ENCODE data around the gene CDH23. TPM values are rescaled to one million over a fixed set of nuclear protein-coding genes. Genes with fewer than 3 reads are reported as not detected.

The CDH23 gene
- total and polyA plus RNA-seq, 2 of the 8 experiments (the other 6 are each of a cell fraction or from before 2014, with no cell fraction given), result 1.9 to 4.9 TPM

DNA sequence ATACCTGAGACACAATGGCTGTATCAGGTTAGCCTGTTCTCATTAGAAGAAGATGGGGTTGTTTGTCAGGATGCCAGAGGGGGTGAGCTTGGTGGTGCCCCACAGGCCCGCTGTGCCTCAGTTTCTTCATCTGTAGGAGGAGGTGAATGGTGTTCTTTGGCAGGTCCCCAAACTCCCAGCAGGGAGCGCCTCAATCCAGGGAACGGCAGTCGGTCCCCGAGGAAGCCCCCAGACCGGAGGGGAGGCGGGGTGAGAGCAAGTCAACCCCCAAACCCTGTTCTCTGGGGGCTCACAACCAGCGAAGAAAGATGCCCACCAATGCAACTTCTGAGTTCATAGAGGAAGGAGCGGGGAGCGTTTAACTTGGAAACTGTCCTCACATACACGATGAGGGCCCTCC, 306.9 kb downstream of the CDH23 start:
- H3K27ac ChIP-seq (ENCODE audit: low read depth, low read length), result no peak overlapping the region
- H3K18ac ChIP-seq (ENCODE audit: extremely low read depth, low read length), result no peak overlapping the region
- peaks cover 0 to 2% (median 0%) of the 10 kb centered on the region in 4 experiments; a peak in 1 of 7 replicates for H3K27me3 ChIP-seq (replicated peaks in 1 of 4; ENCODE audit: control insufficient read depth in 3 of 4, extremely low read depth in 1 of 4, insufficient read depth in 3 of 4, low read length in 3 of 4)
- H2BK15ac ChIP-seq (ENCODE audit: low read length), result no peak overlapping the region
- no peak overlapping the region for H2BK20ac ChIP-seq (ENCODE audit: low read length)
- no peaks in the 10 kb centered on the region for H4K20me1 ChIP-seq (replicated peaks in 1 of 2; ENCODE audit: control insufficient read depth in 1 of 2, insufficient read depth in 2 of 2, low read length in 2 of 2)
- ChIA-PET POLR2A (ENCODE audit: partially characterized antibody) (no interaction called here), CTCF (ENCODE audit: partially characterized antibody) (interaction anchor here (0.6 to 7.0 kb wide), 11 partner anchors 9 to 387 kb away, joined by 3 to 169 read pairs (median 4); partner anchors contain the start of genes C10orf105 and SLC29A3)
- H2AK5ac ChIP-seq (ENCODE audit: low read depth, low read length), result no peak overlapping the region
- H3K9ac ChIP-seq (replicated peaks in 1 of 4; ENCODE audit: extremely low read depth in 1 of 4, low read depth in 3 of 4, low read length in 3 of 4), result no peak overlapping the region
- no peak overlapping the region; the same call in 1 of the 2 replicates for H4K8ac ChIP-seq (ENCODE audit: extremely low read depth, insufficient read depth, low read length)
- H3K4me1 ChIP-seq (replicated peaks in 1 of 4; ENCODE audit: control insufficient read depth in 3 of 4, insufficient read depth in 4 of 4, low read length in 3 of 4), result no peaks in the 10 kb centered on the region; a peak in 3 of 7 replicates
- H3K23ac ChIP-seq (ENCODE audit: insufficient read length), result no peak overlapping the region
- H3K4me2 ChIP-seq (ENCODE audit: insufficient read depth in 1 of 2, low read depth in 2 of 2, low read length in 2 of 2), result no peak overlapping the region
- H4K5ac ChIP-seq (ENCODE audit: insufficient read length, low read depth, low read length), result no peak overlapping the region
- no peak overlapping the region for H2BK12ac ChIP-seq (ENCODE audit: low read depth, low read length)
- H3K79me1 ChIP-seq (ENCODE audit: low read depth, low read length), result no peaks in the 10 kb centered on the region
- no peak overlapping the region for H2BK120ac ChIP-seq (replicated peaks; ENCODE audit: low read depth, low read length)
- no peaks in the 10 kb centered on the region for H3K9me3 ChIP-seq (ENCODE audit: insufficient read depth in 2 of 2, low read depth in 1 of 2, low read length in 1 of 2)
- 94% methylated on average over 11 of the region's 11 CpGs; no CpG with 5 or more reads in 1 of the 2 experiments for WGBS, 2 experiments (ENCODE audit: extremely low coverage in 1 of 2, insufficient coverage in 1 of 2, insufficient read length in 1 of 2, insufficient replicate concordance in 2 of 2, low coverage in 1 of 2, low lambda C conversion rate in 2 of 2, missing lambda C conversion rate in 1 of 2)
- H3K14ac ChIP-seq (ENCODE audit: insufficient read length), result no peak overlapping the region
- H2AFZ ChIP-seq (ENCODE audit: low read length), result no peak overlapping the region
- H3K4me3 ChIP-seq (ENCODE audit: extremely low read depth in 1 of 4, insufficient read depth in 2 of 4, low read depth in 3 of 4, low read length in 4 of 4), result no peak overlapping the region
- H3K23me2 ChIP-seq (ENCODE audit: low read depth, low read length), result no peaks in the 10 kb centered on the region
- no peaks in the 10 kb centered on the region for H3K36me3 ChIP-seq (ENCODE audit: control insufficient read depth in 2 of 4, insufficient read depth in 4 of 4, low read length in 3 of 4)
- H3K56ac ChIP-seq (replicated peaks; ENCODE audit: insufficient read length, low read depth, low read length), result no peak overlapping the region
- H3K79me2 ChIP-seq (ENCODE audit: control insufficient read depth in 1 of 2, insufficient read depth in 2 of 2, low read length in 2 of 2), result no peaks in the 10 kb centered on the region
- FAIRE-seq (no peak), DNase-seq (ENCODE audit: low read depth in 1 of 2, low spot score in 2 of 2) (no peak)
- H2BK5ac ChIP-seq (ENCODE audit: low read depth, low read length), result no peak overlapping the region
- no peak overlapping the region for H3K4ac ChIP-seq (replicated peaks; ENCODE audit: insufficient read length, low read depth, low read length)
- H4K91ac ChIP-seq (replicated peaks; ENCODE audit: insufficient read length, low read length), result no peak overlapping the region
- TF ChIP-seq SRF (IDR thresholded peaks at IDR 0.05; ENCODE audit: low read depth, low read length), result no peak
- TF ChIP-seq, protein P1, sequence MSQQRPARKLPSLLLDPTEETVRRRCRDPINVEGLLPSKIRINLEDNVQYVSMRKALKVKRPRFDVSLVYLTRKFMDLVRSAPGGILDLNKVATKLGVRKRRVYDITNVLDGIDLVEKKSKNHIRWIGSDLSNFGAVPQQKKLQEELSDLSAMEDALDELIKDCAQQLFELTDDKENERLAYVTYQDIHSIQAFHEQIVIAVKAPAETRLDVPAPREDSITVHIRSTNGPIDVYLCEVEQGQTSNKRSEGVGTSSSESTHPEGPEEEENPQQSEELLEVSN (IDR thresholded peaks at IDR 0.05), result no peak
- TF ChIP-seq RAD21 (IDR thresholded peaks at IDR 0.05 in 1 of 2, conservative IDR thresholded peaks at IDR 0.05 in 1 of 2; ENCODE audit: low read depth in 2 of 2, low read length in 2 of 2), result no peak
- TF ChIP-seq, protein P2, sequence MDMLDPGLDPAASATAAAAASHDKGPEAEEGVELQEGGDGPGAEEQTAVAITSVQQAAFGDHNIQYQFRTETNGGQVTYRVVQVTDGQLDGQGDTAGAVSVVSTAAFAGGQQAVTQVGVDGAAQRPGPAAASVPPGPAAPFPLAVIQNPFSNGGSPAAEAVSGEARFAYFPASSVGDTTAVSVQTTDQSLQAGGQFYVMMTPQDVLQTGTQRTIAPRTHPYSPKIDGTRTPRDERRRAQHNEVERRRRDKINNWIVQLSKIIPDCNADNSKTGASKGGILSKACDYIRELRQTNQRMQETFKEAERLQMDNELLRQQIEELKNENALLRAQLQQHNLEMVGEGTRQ (IDR thresholded peaks at IDR 0.05; ENCODE audit: low read length), result no peak
- TF ChIP-seq TAF1 (IDR thresholded peaks at IDR 0.05; ENCODE audit: low read depth, low read length), result no peak
- no peak for TF ChIP-seq EGR1 (IDR thresholded peaks at IDR 0.05; ENCODE audit: borderline replicate concordance, low read depth, low read length)
- TF ChIP-seq KDM5A (IDR thresholded peaks at IDR 0.05; ENCODE audit: low read length), result no peak
